Measurements from ENCODE around the gene ARFGAP2. TPM values are rescaled to one million over a fixed set of nuclear protein-coding genes. Genes with fewer than 3 reads are reported as not detected.

The ARFGAP2 gene
- total RNA-seq, 4 donors from 2014 or later, result 95.3 to 171 (median 119) TPM

GRCh38 chr11:47180006-47180787, 3.5 kb upstream of the ARFGAP2 start:
- no peaks in the 10 kb centered on the region for H3K9me3 ChIP-seq
- 87 to 94% methylated on average over 16 to 26 of the region's 35 CpGs for WGBS, 2 donors
- peaks cover 26 to 56% (median 27%) of the 10 kb centered on the region in 3 donors for H3K4me1 ChIP-seq
- H3K27me3 ChIP-seq, result peaks cover 0 to 8% (median 0%) of the 10 kb centered on the region in 4 donors
- intact Hi-C loops (cut with DNase I), result loop anchor here (5.0 kb wide), 2 partner anchors 37 to 87 kb away; no protein-coding TSS in a partner anchor
- peaks cover 0 to 65% (median 8%) of the 10 kb centered on the region in 3 donors for H3K36me3 ChIP-seq
- H3K4me3 ChIP-seq, result no peak overlapping the region
- TF ChIP-seq POLR2A (IDR thresholded peaks at IDR 0.05), result no peak
- no peak for TF ChIP-seq CTCF (IDR thresholded peaks at IDR 0.05)
- DNase-seq, result no peak
- no peak overlapping the region for H3K27ac ChIP-seq

- no peak for DNase-seq
- WGBS, 2 donors, result 89 to 100% methylated on average over 1 of the region's 1 CpG
- Histone ChIP-seq H3K36me3 (peaks cover 5 to 71% (median 8%) of the 10 kb centered on the region in 3 donors), H3K4me1 (peaks cover 26 to 56% (median 26%) of the 10 kb centered on the region in 3 donors), H3K9me3 (no peaks in the 10 kb centered on the region), H3K27ac (no peak overlapping the region), H3K4me3 (no peak overlapping the region), H3K27me3 (peaks cover 0 to 2% (median 0%) of the 10 kb centered on the region in 4 donors)
- intact Hi-C loops (cut with DNase I), result loop anchor here (5.0 to 10.0 kb wide), 2 partner anchors 78 to 175 kb away; partner anchors contain the start of genes MYBPC3 and NR1H3
- no peak for TF ChIP-seq POLR2A (IDR thresholded peaks at IDR 0.05)
- TF ChIP-seq CTCF (IDR thresholded peaks at IDR 0.05), result peak in 5 of 6 experiments; percentile 27 to 61 (median 31)
These were observed 2.9 kb upstream of the ARFGAP2 start for GRCh38 chr11:47179655-47179991.

- Histone ChIP-seq H3K27me3 (no peaks in the 10 kb centered on the region), H3K36me3 (peaks cover 5 to 75% (median 8%) of the 10 kb centered on the region in 3 donors), H3K4me3 (no peak overlapping the region), H3K27ac (peak overlapping the region in 3 of 4 donors; percentile 98 to 100 (median 100)), H3K9me3 (no peaks in the 10 kb centered on the region), H3K4me1 (peaks cover 19 to 54% (median 20%) of the 10 kb centered on the region in 3 donors)
- TF ChIP-seq CTCF (IDR thresholded peaks at IDR 0.05) (no peak), POLR2A (IDR thresholded peaks at IDR 0.05) (no peak)
- 87 to 91% methylated on average over 5 to 13 of the region's 23 CpGs for WGBS, 2 donors
- DNase-seq, result no peak
- intact Hi-C loops (cut with DNase I), result loop anchor here (5.0 to 10.0 kb wide), 2 partner anchors 78 to 176 kb away; partner anchors contain the start of genes MYBPC3 and NR1H3
These were observed 2.3 kb upstream of the ARFGAP2 start for GRCh38 chr11:47178737-47179654.

GRCh38 chr11:47178316-47178715, 1.6 kb upstream of the ARFGAP2 start:
- TF ChIP-seq CTCF (IDR thresholded peaks at IDR 0.05), result no peak
- TF ChIP-seq POLR2A (IDR thresholded peaks at IDR 0.05), result no peak
- DNase-seq, result no peak
- intact Hi-C loops (cut with DNase I), result loop anchor here (5.0 to 10.0 kb wide), 2 partner anchors 79 to 176 kb away; partner anchors contain the start of genes MYBPC3 and NR1H3
- Histone ChIP-seq H3K27me3 (no peaks in the 10 kb centered on the region), H3K9me3 (no peaks in the 10 kb centered on the region), H3K4me3 (no peak overlapping the region), H3K4me1 (peaks cover 21 to 54% (median 24%) of the 10 kb centered on the region in 3 donors), H3K36me3 (peaks cover 8 to 79% (median 8%) of the 10 kb centered on the region in 3 donors), H3K27ac (peak overlapping the region; percentile 94 to 100 (median 99))
- 91% methylated on average over 6 of the region's 11 CpGs; no CpG with 5 or more reads in 1 of the 2 donors for WGBS, 2 donors

All from esophagus squamous epithelium (tissue), 5 donors.